SIG-M5 (cell line): ENCODE measurements around the gene ERC2.

Source experiments
- DNase-seq: peaks from one replicate; lab custom pipeline; 2025; lab: John Stamatoyannopoulos, UW

ERC2 gene

DNA sequence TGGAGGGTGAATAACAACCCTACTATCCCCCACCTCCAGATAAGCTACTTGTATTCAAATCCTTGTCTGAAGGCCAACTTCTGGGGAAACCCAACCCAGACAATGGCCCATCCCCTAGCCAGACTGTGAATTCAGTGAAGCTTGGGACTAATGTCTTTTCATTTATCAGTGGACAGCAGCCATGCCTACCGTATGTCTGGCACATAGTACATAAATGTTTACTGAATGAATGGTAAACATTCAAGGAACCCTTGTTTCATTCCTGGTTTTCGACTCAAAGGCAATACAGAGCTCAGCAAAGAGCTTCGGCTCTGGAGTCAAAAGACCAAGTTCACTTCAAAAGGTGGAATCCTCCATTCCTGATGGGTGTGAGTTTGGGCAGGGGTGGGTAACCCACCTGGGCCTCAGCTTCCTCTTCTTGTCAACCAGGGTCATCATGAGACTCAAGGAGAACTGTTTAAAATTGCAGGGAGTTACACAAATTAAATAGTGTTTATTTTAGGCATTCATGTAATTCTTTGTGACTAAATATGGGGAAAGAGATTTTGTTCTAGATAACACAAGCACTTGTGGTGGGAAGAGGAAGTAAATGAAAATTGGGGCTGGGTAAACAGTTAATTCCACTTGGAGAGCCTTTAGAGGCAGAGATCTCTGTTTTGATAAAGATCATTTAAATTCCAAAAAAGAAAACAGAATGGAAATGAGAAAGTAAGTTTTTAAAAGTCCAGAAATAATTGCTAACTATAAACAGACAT is 677.5 kb downstream of the ERC2 start:
- no peak for DNase-seq

DNA sequence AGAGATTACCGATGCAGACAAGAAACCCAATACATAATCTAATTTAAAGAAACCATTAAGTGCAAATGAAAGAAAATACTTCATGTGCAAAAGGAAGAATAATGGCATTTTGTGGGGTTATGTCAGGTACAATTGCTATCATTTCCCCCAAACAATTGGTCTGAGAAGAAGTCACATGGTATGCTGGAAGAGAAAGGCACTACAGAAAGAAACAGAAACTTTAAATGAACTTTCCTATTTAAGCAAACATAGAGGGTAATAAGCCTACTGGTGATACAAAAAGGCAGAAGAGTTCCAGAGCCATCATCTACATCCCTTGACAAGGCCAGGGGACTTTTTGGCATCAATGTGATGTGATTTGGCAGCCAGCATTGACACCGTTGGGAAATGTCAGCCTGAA is 678.8 kb downstream of the ERC2 start:
- no peak for DNase-seq

DNA sequence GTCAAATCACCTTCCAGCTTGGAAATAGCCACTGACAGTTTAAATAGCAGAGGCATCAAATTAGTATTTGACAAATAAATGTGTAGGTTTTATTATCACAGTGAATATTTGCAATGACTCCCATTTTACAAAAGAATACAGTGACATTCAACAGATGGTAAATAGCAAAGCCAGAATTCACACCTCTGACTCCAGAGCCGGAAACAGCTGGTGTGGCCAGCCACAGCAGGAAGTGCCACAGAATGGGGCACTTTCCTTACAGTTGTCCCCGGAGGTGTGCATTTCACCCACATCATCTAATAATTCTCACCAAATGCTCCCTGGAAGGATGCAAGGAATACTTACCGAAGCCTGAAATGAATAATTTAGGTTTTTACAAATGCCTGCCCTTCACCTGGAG is 685.5 kb downstream of the ERC2 start:
- DNase-seq, result no peak

DNA sequence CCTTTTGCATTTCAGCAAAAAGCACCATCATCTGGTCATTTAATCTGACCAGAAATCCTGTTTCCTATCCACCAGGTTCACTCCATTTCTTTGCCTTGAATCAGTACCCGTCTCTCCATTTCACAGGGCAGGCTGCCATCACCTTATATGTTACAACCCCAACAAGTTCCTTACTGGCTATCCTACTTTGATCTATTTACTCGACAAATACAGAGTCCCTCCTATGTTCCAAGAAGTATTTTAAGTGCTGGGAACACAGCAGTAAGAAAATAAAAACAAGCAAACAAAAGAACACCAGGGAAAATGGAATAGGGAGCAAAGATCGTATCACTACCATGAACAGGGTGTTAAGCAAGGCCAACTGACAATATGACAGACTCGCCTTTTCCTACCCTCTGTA is 685.9 kb downstream of the ERC2 start:
- no peak for DNase-seq

DNA sequence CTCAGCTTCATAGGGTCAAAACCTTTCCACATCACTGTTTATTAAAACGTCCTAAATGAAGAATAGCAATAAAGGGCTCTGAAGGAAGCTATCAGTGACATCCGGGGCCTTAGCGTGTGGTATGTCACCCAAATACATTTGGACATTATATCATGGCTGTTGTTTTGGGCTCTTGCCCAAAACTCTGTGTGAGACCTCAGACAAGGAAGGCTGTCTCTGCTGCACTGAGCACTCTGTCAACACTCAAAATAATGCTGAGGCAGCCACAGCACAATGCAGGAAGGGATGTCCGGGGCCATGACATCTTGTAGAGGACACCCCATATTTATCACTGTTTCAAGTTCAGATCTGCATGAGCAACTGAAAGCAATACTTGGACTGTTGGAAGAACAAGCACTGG is 687.4 kb downstream of the ERC2 start:
- no peak for DNase-seq

DNA sequence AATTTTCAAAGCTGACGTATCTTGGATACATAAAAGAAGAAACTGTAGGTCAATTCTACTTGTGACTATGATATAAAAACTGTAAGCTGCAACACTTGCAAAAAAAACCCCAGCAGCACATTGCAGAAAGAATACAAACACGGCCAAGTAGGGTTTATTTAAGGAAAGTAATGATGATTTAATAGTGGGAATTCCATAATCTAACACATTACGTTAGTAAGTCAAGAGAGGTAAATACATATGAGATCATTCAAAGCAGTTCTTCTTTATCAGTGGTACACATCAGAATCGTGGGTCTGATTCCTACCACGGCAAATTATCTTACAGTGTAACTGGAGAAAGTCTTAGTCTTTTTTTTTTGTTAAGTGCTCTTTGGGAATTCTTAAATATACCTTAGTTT is 688.7 kb downstream of the ERC2 start:
- DNase-seq, result no peak

DNA sequence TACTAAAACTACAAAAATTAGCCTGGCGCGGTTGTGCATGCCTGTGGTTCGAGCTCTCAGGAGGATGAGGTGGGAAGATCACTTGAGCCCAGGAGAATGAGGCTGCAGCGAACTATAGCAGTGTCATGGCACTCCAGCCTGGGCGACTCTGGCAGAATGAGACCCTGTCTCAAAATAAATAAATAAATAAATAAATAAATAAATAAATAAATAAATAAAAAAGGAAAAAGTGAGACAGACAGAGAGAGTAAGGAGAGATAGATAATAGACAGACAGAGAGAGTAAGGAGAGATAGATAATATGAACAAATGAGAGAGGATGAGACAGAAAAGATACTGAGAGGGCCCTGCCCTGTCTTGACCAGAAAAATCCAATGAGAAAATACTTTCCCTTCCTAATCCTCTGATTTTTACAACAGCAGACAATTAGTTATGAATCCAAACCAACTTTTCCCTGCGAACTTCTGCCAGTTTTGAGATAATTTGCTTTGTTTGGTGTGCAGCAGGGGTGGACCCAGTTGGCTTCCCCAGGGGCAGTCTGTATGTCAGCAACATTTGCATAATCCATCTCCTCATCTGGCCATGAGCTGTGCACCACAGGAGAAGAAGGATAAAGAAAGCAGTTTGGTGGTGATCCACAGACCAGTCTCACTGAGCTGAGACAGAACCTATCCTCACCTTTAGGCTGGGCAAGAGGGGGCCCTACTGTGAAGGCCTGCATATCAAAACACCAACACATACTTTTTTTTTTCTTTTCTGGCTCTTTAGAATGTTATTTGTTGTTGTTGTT is 692.7 kb downstream of the ERC2 start:
- no peak for DNase-seq

DNA sequence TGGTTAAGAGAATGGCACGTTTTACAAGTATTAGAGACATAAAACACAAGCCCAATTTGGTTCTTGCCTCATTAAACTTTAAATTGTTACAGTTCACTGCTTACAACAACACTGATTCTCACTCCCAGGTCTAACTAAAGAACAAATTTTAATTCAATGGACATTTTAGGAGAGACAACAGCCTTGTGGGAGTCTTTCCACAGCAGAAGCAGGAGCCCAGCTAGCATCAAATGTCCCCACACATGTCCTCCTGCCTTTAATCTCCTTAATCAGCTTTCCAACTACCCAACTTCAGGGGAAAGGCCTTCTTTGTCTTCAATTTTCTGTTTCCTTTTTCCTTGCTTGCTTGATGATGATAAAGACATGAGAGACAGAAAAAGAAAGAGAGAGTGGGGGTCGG is 693.4 kb downstream of the ERC2 start:
- no peak for DNase-seq

DNA sequence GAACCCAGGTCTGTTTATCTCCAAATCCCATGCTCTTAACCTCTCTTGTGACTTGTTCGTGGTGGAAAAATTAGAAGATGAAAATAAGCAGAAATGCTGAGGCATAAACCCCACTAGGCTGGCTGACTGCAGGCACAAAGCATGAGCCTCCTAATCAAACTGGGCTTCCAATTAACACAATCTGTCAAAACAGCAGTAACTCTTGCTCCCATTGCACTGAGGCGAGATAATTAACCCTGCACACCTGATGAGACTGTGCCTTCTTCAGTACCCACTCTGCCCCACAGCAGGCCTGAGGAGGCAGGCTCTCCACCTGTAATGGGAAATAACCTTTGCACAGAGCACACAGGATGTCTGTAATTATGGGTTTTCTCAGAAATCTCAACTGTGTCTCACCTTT is 696.8 kb downstream of the ERC2 start:
- no peak for DNase-seq

DNA sequence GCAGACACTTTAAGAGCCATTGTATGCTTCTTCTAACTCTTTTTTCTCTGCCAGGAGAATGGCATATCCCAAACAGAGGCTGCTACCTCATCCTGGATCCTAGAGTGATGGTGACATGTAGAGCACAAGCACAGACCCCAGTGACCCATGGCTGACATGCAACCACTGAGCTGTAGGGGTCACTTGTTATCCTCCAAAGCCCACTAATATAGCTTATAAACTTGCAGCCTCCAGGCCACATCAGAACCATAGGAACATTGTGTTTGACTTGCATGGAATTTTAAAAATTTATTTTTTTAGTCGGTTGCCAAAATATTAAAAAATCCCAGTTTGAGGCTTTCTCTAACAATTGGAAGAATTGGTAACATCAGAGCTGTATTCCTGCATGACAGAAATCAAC is 698.2 kb downstream of the ERC2 start:
- DNase-seq, result no peak

DNA sequence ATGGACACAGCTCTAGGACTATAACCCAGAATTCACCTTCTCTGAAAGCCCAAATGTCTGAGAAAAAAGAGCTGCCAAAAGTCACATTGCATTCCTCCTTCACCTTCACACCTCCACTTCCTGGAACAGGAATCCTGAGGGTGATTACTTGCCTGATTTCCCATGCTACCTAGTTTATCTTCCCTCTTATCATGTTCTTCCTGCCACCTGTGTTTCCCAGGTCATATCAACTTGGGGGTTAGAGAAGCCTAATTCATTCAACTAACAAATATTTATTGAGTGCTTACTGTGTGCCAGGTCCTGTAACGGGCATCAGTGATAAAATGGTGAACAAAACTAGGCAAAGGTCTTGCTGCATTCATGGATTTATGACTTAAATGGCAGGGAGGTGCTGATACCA is 701.5 kb downstream of the ERC2 start:
- DNase-seq, result no peak

DNA sequence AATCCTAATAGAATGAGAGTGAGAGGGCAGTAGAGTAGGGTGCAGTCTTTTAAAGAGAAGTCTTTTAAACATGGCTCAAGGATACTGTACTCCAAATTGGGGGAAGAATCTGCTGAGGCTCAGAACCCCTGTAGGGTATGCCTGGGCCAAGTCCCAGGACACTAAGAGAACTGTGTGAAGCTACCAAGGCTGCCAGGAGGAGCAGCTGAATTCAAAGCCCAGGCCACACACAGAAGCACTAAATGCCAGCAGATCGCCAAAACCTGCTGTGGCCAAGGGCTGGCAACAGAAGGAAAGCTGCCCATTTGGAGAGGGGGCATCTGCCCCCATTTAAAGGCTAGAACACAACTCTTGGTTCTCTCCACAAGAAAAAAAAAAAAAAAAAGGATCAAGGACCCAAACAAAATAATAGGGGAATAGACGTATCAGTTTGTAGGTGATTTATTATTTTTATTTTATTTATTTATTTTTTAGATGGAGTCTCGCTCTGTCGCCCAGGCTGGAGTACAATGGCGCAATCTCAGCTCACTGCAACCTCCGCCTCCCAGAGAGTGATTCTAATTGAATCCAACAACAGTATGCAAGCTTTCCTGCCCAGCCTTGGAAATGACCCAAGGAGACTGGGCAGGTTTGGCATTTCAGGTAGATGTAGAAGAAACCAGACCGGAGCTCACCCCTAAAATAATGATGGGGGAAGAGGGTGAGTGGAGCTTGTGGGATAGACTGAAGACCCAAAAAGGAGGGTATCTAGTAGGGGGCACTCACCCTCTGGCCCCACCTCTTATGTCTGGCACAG is 702.2 kb downstream of the ERC2 start:
- DNase-seq, result no peak

DNA sequence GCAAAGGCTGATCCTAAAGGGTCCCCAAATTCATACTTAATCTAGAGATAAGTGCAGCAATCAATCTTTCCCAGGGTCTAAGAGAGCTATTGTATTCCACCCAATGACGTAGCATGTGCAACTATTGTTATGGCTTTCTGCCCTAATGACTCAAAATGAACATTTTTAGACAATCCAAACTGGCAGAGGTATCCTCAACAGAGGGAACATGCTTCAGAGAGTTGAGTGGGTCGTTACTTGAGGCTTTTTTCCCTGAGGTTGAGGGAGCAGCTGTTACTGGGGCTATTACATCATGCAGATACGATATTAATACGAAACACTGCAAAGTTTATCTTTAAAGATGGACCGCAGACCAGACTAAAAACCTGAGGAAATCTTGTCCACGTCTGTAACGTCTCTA is 702.9 kb downstream of the ERC2 start:
- no peak for DNase-seq

DNA sequence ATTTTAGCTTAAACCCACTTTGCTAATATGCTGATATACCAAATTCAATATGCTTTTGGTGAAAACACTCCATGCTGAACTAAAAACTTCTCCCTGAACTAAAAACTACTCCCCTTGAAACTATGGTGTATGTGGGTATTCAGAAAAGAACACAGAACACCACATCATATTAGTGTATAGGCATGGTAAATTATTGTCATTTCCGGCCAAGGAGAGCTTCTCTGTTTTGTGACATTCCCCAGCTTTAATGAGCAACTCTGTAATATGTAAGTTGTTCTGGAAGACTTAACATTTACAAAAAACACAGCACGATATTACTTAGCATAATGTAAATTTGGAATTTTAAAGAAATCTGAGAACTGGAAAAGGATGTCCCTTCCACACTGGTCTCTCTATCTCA is 711.3 kb downstream of the ERC2 start:
- DNase-seq, result no peak

DNA sequence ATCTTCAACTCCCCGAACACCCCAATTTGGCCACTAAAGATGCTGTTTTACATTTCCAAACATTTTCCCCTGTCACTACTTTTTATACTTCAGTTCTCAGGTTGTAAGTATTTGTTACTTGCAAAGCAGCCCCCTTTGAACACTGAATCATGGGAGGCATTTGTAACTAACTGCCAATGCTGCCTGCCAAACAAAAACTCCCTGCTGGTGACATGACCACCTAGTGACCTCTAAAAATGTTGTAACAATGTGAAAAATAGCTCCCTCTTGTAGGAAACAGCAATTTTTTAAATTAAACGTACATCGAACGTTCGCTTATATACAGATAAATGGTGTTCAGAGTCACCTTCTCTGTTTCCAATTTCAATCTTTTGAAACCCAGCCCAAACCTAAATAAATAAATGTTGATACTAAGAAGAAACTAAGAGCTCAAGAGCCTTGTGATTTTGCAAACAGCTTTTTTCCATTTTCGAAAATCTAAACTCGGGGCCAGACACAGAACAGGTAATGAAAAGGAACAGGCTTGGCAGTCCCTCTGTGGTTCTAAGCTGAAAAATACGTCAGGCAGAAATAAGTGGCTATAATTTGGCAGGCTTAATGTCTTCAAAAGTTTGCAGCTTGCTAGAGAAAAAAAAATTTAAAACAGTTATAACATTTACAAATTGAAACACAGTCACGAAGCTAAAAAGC is 712.6 kb downstream of the ERC2 start:
- DNase-seq, result no peak

DNA sequence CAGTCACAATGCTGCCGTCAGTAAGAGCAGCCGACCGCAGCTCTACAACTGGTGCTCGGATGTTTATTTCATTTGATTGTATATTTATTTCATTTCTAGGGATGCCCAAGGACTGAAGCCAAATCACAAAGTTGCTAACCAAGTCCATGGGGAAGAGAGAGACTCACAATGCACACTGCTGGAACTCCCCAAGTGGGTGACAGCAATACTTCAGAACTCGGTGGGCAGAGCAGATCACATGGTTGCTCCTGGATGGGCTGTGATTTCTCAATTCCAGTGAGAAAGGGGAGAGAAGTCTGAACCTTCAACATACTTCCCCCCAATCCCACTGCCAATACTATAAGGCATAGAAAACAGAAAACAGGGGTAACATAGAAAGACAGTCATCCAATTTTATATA is 715.4 kb downstream of the ERC2 start:
- no peak for DNase-seq

DNA sequence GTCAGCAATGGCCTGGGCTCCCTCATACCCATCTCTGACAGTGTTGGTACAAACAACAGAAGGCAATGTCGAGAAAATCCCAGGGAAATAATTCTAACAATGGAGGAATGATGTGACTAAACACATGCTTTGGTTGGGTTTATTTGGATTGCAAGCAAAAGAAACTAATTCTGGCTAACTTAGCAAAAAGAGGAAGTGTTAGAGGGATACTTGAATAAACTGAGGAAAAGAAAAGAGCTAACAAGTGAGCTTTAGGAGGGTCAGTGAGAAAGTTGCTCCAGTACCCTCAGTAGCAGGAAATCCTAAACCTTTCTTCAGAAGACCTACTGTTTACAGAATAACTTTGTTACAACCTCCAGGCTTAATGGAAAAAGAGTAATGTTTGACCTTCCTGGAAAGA is 716.5 kb downstream of the ERC2 start:
- no peak for DNase-seq

DNA sequence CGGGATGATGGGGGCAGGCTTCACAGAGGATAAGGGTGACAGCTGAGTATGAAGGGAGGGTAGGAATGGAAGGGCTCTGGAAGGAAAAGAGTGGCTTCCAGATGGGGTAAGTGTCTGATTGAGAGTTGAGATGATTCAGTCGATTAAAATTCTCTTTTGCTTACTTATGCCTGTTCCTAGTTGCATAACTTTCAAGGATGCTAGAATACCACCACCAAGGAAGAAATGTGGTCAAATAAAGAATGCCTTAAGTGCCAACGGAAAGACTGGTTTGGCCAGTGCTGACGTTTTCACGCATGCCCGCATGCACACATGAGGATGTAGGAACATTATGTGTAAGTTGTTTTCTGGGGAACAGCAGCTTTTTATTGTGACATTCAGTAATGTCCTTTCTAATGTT is 717.7 kb downstream of the ERC2 start:
- no peak for DNase-seq

DNA sequence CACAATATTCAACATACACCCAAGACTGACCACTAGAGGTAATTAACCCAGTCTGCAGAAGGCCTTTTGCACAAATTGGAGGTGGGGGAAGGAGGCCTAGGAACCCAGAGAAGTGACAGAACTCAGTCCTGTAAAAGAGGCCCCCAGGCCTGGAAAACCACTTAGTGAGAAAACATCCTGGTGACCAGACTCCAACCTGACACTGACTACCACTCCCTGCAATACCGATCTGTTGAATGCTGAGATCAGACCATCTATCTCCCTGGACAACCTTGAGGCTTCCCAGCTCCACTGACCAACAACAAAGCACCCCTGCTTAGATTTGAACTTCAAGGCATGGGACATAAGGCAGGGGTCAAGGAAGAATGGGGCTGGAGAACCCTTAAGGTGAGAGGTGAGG is 719.2 kb downstream of the ERC2 start:
- no peak for DNase-seq

DNA sequence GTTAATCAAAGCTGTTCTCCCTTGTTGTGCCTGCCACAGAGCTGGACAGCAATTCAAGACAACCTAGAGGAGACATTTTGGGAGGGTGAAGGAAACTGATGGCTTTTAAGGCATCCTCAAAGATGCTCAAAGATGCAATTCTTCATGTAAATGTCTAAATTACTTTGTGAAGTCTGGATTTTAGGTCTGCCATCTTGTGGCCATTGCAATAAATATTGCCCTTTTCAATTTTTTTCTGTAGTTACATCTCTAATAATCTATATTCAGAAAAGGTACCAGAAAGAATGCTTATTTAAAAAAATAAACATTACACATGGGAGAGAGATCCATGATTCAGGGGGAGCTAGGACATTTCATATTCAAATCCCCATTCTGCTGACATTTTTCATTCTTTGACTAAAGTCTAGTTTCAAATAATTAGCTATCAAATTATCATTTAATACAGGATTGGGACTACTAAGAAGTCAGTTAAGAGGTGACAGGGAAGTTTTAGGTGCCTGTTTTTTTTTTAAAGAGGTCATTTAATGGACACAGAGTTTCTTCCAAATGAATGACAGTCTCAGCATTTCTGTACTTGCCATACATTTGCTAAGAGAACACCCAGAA is 721.4 kb downstream of the ERC2 start:
- DNase-seq, result no peak

DNA sequence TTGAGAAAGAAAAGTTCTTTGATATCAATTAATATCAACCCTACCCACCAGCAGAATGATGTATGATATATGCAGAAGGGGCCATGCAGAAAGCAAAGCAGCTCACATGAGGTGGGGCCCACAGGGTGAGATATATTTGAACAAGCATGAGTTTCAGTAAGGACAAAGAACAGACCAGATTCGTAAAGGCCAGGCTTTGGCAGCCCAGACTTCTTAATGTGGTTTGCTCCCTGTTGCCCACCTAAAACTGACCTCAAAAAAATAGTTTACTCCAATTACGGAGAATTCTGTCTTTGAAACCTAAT is 725.5 kb downstream of the ERC2 start:
- DNase-seq, result no peak
